BLaER1 (cell line): Measurements from ENCODE around the gene NME4.
A peak's percentile ranks its signal among the peaks of the same experiment; 100 is the strongest.
"Not testable (repeated sequence)": the region's sequence is repeated elsewhere in the genome, so short reads cannot be mapped to it uniquely, and the experiment has no call there.

Experiments
- H3K27ac ChIP-seq: shearing (Covaris generic); formaldehyde crosslinking; 2 replicates; pipeline ENCODE4 v1.8.1; 2022
- H3K27me3 ChIP-seq: shearing (Covaris generic); formaldehyde crosslinking; 2 replicates; pipeline ENCODE4 v1.8.1; 2022
- H3K36me3 ChIP-seq: shearing (Covaris generic); formaldehyde crosslinking; 2 replicates; pipeline ENCODE4 v1.8.1; 2022
- H3K4me1 ChIP-seq: shearing (Covaris generic); formaldehyde crosslinking; 2 replicates; pipeline ENCODE4 v1.8.1; 2022
- H3K4me2 ChIP-seq: shearing (Covaris generic); formaldehyde crosslinking; 2 replicates; pipeline ENCODE4 v1.8.1; 2022
- H3K4me3 ChIP-seq: shearing (Covaris generic); formaldehyde crosslinking; 2 replicates; pipeline ENCODE4 v1.8.1; 2022
- H3K9ac ChIP-seq: shearing (Covaris generic); formaldehyde crosslinking; 2 replicates; pipeline ENCODE4 v1.8.1; 2022
- H3K9me3 ChIP-seq: shearing (Covaris generic); formaldehyde crosslinking; 2 replicates; pipeline ENCODE4 v1.8.1; 2022
- H4K20me1 ChIP-seq: shearing (Covaris generic); formaldehyde crosslinking; 2 replicates; pipeline ENCODE4 v1.8.1; 2022
- Cebpa-rat ChIP-seq: shearing (Covaris generic); IDR thresholded peaks from 2 replicates; pipeline ENCODE4 v1.8.1; 2022

NME4 gene

GRCh38 chr16:405548-406506 is 8.8 kb downstream of the NME4 start:
- peaks cover 58% of the 10 kb centered on the region for H3K4me1 ChIP-seq
- H3K36me3 ChIP-seq, result peaks cover 5% of the 10 kb centered on the region
- H3K27me3 ChIP-seq, result no peaks in the 10 kb centered on the region
- peak overlapping the region; percentile 67 for H3K4me2 ChIP-seq
- H4K20me1 ChIP-seq, result no peaks in the 10 kb centered on the region
- no peak overlapping the region for H3K4me3 ChIP-seq
- H3K9ac ChIP-seq, result 0 out of 2 replicates have a peak overlapping the region, but pooled peaks have one; percentile 34
- H3K27ac ChIP-seq, result peak overlapping the region; percentile 53
- TF ChIP-seq Cebpa-rat, result no peak
- no peaks in the 10 kb centered on the region for H3K9me3 ChIP-seq

- Histone ChIP-seq H3K4me3 (no peak overlapping the region), H3K9me3 (no peaks in the 10 kb centered on the region), H3K9ac (no peak overlapping the region), H3K4me2 (no peak overlapping the region), H3K36me3 (peaks cover 5% of the 10 kb centered on the region), H4K20me1 (no peaks in the 10 kb centered on the region), H3K27ac (no peak overlapping the region), H3K27me3 (no peaks in the 10 kb centered on the region), H3K4me1 (peaks cover 69% of the 10 kb centered on the region)
- TF ChIP-seq Cebpa-rat, result no peak
Measured at GRCh38 chr16:407253-407652, 10.3 kb downstream of the NME4 start.

- H3K27ac ChIP-seq, result peak overlapping the region; percentile 83
- H3K9ac ChIP-seq, result peak overlapping the region; percentile 61
- H3K27me3 ChIP-seq, result no peaks in the 10 kb centered on the region
- peaks cover 5% of the 10 kb centered on the region for H3K36me3 ChIP-seq
- H3K4me1 ChIP-seq, result peaks cover 54% of the 10 kb centered on the region
- peak overlapping the region; percentile 9; the same call in 1 of the 2 replicates for H3K4me3 ChIP-seq
- H4K20me1 ChIP-seq, result no peaks in the 10 kb centered on the region
- H3K9me3 ChIP-seq, result no peaks in the 10 kb centered on the region
- H3K4me2 ChIP-seq, result peak overlapping the region; percentile 68
- no peak for TF ChIP-seq Cebpa-rat
Measured at GRCh38 chr16:410516-411178, 13.6 kb downstream of the NME4 start.

DNA sequence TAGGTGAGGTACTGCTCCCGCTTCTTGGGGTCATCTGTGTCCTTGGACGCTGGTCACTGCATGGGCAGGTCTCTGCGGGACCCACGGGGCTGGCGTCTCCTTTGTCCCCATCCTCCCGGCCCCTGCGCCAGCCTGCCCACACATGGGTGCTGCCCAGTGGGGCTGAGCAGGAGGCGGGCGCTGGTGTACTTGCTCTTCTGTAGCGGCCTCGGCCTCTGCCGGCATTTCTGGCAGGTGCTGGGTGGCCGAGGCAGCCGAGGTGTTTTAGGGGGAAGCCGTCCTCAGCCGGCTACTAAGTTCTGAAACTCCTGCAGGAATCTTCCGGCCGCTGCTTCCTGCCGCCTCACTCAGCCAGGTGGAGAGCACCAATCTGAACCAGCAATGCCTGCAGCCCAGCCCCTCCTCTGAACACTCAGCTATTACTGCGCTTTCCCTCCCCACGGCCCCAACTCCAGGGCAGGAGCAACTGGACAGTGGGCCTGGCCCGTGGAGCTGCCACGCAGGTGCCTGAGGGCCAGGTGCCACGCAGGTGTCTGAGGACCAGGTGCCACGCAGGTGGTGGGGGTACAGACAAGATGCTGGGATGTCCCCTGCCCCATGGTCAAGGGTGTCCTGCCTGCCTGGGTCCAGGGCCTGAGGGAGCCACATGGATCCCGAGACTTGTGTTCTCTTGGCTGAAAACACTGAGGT is 14.7 kb downstream of the NME4 start:
- H3K27me3 ChIP-seq, result no peaks in the 10 kb centered on the region
- peak overlapping the region; percentile 83 for H3K27ac ChIP-seq
- no peak overlapping the region; the same call in 1 of the 2 replicates for H3K4me3 ChIP-seq
- no peaks in the 10 kb centered on the region for H3K9me3 ChIP-seq
- no peaks in the 10 kb centered on the region for H4K20me1 ChIP-seq
- H3K9ac ChIP-seq, result peak overlapping the region; percentile 61
- peak overlapping the region; percentile 68 for H3K4me2 ChIP-seq
- no peak for TF ChIP-seq Cebpa-rat
- H3K4me1 ChIP-seq, result peaks cover 43% of the 10 kb centered on the region
- peaks cover 5% of the 10 kb centered on the region for H3K36me3 ChIP-seq

- Histone ChIP-seq H3K4me1 (peaks cover 30% of the 10 kb centered on the region), H3K4me2 (no peak overlapping the region), H3K27me3 (no peaks in the 10 kb centered on the region), H3K9ac (no peak overlapping the region), H3K36me3 (no peaks in the 10 kb centered on the region), H3K9me3 (no peaks in the 10 kb centered on the region), H3K4me3 (no peak overlapping the region), H4K20me1 (no peaks in the 10 kb centered on the region), H3K27ac (no peak overlapping the region)
- no peak for TF ChIP-seq Cebpa-rat
Measured at GRCh38 chr16:414395-415169, 17.6 kb downstream of the NME4 start.

DNA sequence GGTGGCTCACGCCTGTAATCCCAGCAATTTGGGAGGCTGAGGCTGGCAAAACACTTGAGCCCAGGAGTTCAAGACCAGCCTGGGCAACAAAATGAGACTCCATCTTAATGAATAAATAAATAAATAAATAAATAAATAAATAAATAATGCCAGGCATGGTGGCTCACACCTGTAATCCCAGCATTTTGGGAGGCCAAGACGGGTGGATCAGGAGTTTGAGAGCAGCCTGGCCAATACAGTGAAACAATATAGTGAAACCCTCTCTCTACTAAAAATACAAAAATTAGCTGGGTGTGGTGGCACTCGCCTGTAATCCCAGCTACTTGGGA is 18.1 kb downstream of the NME4 start:
- not testable (repeated sequence) for H3K27ac ChIP-seq, H3K36me3 ChIP-seq, H4K20me1 ChIP-seq, H3K9me3 ChIP-seq, H3K27me3 ChIP-seq, H3K4me2 ChIP-seq, H3K4me3 ChIP-seq, H3K9ac ChIP-seq
- peaks cover 24% of the 10 kb centered on the region for H3K4me1 ChIP-seq

DNA sequence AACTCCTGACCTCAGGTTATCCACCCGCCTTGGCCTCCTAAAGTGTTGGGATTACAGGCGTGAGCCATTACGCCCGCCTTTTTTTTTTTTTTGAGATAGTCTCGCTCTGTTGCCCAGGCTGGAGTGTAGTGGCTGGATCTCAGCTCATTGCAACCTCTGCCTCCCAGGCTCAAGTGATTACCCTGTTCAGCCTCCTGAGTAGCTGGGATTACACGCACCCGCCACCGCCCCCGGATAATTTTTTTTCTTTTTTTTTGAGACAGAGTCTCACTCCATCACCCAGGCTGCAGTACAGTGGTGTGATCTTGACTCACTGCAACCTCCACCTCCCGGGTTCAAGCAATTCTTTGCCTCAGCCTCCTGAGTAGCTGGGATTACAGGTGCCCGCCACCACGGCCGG is 25.2 kb downstream of the NME4 start:
- not testable (repeated sequence) for H3K36me3 ChIP-seq, H3K4me3 ChIP-seq, H3K27ac ChIP-seq, H3K4me2 ChIP-seq, H3K9ac ChIP-seq, H3K9me3 ChIP-seq
- Histone ChIP-seq H3K4me1 (peaks cover 18% of the 10 kb centered on the region), H3K27me3 (peaks cover 20% of the 10 kb centered on the region), H4K20me1 (peaks cover 15% of the 10 kb centered on the region)

GRCh38 chr16:424033-424622 is 27.1 kb downstream of the NME4 start:
- peaks cover 38% of the 10 kb centered on the region for H3K4me1 ChIP-seq
- peak overlapping the region; percentile 99 for H3K4me2 ChIP-seq
- peaks cover 11% of the 10 kb centered on the region; the same call in 1 of the 2 replicates for H3K36me3 ChIP-seq
- H3K9me3 ChIP-seq, result no peaks in the 10 kb centered on the region
- TF ChIP-seq Cebpa-rat, result no peak
- H3K4me3 ChIP-seq, result peak overlapping the region; percentile 99
- H3K27ac ChIP-seq, result no peak overlapping the region
- peaks cover 20% of the 10 kb centered on the region for H3K27me3 ChIP-seq
- H3K9ac ChIP-seq, result no peak overlapping the region
- H4K20me1 ChIP-seq, result peaks cover 35% of the 10 kb centered on the region

DNA sequence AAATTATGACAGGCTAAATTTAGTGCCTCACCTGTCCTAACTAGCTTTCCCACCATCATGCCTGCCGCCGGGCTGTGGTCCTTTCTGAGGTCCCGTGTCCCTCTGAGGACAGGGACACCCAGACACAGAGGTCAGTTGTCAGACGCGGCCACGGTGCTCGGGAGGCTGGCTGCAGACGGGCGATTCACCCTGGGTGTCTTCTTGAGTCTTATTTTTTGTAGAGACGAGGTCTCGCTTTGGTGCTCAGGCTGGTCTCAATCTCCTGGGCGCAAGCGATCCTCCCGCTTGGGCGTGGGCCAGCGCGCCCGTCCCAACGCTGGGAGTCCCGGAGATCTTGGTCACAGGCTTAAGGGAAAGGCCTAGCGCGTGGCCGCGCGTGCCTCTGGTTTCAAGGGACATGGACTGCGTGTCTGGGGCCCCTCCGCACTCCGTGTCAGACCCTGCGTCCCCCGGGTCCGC is 27.7 kb downstream of the NME4 start:
- peak overlapping the region; percentile 90 for H3K27ac ChIP-seq
- H3K9me3 ChIP-seq, result no peaks in the 10 kb centered on the region
- peak overlapping the region; percentile 99 for H3K4me3 ChIP-seq
- peak overlapping the region; percentile 99 for H3K4me2 ChIP-seq
- peaks cover 15% of the 10 kb centered on the region; the same call in 1 of the 2 replicates for H3K36me3 ChIP-seq
- no peak for TF ChIP-seq Cebpa-rat
- H3K27me3 ChIP-seq, result peaks cover 20% of the 10 kb centered on the region
- peak overlapping the region; percentile 94 for H3K9ac ChIP-seq
- H4K20me1 ChIP-seq, result peaks cover 40% of the 10 kb centered on the region
- peaks cover 43% of the 10 kb centered on the region for H3K4me1 ChIP-seq
